NCI-H2227 (cell line): ENCODE results near the gene OTX1.
A peak's percentile ranks its signal among the peaks of the same experiment; 100 is the strongest.
"Not testable (repeated sequence)": the region's sequence is repeated elsewhere in the genome, so short reads cannot be mapped to it uniquely, and the experiment has no call there.

Source experiments
- DNase-seq: peaks from one replicate; lab custom pipeline; 2025; ENCODE audit not compliant: unreplicated experiment; lab: John Stamatoyannopoulos, UW

Gene OTX1

GRCh38 chr2:63058921-63059792, 8.5 kb downstream of the OTX1 start:
- no peak for DNase-seq

DNA sequence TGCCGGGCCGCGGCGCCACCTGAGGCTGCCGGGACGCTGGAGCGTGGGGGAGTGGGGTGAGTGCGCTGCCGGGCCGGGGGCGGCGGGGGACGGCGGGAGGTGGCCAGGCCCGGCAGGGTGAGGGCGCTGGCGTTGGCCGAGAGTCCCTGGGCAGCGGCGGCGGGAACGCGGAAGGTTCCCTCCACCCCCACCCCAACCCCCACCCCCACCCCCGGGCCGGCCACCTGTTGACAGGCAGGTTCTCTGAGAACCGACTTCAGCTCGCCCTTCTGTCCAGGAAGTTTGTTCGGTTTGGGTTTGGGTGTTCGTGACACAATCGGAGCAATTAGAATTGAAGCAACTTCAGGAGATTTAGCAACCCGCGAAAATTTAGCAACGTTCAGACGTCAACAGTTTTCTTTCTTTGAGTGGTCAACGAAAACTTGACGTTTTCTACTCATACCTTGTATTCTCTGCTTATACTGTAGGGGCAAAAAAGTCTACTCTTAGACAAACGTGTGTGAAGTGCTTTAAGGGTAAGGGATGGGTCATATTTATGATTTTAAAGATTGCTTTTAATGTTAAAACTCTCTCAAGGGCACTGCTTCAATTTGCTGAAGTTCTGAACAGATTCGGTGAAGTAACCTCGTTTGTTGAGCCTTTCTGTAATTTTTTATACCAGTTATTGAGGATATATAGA, 9.3 kb downstream of the OTX1 start:
- peak; percentile 9 for DNase-seq

DNA sequence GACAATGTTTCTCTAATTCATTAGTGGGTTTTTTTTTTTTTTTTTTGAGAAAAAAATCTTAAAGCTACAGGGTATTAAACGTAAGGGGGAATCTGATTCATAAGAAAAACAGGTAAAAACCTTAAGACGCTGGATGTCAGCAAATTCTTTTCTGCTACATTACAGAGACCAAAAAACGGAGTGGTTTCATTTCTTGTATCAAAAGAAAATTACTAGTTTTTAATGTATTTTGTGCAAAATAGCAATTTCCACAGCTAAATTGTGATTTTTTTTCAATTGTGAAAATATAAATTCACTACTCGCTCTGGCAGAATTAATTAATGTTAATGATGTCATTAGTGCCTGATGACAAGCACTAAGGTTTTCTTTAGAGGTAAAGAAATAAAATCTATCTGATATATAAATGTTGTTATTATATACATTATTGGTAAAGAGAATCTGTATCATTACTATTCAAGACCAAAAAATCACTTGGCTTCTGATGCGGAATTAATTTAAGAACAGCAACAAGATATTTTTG, 9.9 kb downstream of the OTX1 start:
- DNase-seq = no peak

DNA sequence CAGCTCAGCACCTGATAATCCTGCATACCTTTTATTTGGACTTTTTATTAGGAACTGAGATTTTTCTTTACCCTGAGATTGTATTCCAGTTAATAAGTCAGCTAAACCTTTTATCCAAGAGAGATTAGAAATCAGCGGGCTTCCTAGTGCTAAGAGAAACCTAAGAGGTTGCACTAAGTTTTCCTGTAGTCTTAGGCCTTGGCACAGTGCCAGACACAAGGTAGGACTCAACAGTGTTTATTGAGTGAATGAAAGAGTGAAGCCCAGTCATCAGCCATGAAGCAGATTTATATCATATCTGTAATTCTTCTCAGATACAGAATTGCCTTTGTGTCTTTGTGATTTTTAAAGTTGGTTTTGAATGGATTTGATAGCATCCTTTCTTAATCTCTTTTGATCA, 13.6 kb downstream of the OTX1 start:
- no peak for DNase-seq

- DNase-seq = no peak
Measured at GRCh38 chr2:63064661-63065060, 14.0 kb downstream of the OTX1 start.

DNA sequence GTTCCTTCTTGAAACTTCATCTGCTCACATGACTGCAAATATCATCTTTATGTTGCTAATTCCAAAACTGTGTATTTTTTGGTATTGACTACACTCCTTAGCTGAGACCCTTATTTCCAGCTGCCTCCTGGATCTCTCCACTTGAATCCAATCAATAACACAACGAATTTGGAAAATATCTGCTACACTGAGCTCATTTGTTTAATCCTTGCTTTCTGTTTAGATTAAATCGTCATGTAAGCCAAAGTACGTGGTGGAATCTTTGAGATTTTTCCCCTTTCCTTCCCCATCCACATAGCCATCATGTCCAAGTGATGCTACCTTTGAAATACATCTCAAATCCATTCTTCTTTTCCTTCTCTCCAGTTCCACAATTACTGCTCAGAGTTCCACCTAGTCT, 15.6 kb downstream of the OTX1 start:
- DNase-seq = no peak

GRCh38 chr2:63066838-63067237, 16.2 kb downstream of the OTX1 start:
- no peak for DNase-seq

GRCh38 chr2:63071664-63072063, 21.0 kb downstream of the OTX1 start:
- DNase-seq = no peak

- DNase-seq = no peak
Measured at GRCh38 chr2:63073994-63074393, 23.4 kb downstream of the OTX1 start.

DNA sequence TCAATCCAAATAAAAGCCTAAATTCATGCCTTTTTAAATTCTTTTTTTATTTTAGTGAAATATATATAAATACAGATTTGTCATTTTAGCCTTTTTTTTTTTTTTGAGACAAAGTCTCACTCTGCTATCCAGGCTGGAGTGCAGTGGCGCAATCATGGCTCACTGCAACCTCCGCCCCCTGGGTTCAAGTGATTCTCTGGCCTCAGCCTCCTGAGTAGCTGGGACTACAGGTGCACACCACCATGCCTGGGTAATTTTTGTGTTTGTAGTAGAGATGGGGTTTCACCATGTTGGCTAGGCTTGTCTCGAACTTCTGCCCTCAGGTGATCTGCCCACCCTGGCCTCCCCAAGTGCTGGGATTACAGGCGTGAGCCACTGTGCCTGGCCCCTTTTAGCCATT, 23.8 kb downstream of the OTX1 start:
- not testable (repeated sequence) for DNase-seq

DNA sequence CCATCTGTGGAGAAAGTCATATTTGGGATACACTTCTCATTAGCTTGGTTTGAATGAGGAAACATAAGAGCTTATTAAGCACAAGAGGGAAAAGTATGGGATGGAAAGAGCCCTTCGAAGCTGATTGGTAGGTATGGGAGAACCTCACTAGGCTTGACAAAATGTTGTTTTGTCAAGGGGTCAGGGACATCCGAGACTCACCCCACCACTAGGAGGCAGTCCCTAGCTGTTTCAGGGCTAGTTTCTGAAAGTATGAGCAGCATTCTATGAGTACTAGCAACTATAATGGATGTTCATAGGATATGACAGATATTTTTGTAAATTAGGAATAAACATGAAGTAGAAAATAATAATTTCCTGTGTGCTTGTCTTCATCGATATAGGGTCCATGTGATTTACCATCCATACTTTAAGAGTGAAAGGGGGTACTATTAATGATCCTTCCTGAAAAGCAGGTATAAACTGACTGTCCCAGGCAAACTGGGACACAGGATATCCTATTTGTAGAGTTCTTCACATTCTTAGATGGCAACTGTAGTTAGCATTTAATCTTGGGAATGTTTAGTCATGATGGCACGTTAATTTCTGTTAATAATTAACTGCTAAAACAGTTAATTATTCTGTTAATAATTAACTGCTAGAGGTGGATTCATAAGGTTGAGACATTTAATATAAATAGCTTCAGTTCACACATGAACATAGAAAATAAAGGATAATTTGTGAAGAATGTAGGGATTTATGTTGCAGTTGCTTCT, 28.4 kb downstream of the OTX1 start:
- no peak for DNase-seq

- no peak for DNase-seq
Measured at GRCh38 chr2:63081404-63081803, 30.8 kb downstream of the OTX1 start.

DNA sequence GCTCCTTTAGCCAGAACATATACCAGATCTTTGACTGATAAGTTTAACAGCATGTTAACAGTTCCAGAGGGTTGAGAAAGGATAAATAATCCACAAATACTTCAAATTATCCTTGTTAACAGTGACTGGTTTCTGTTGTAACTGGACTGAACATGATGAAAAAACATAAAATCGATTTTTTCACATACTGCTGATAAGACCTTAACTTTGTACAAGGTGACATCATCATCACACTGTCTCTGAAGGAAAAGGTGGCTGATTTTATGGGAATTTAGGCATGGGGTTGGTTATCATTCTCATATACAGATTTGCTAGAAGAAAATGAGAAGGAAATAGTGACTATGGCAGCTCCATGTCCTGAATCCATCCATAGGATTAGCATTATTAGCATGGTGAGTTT, 36.1 kb downstream of the OTX1 start:
- no peak for DNase-seq

- no peak for DNase-seq
Measured at GRCh38 chr2:63092401-63092800, 41.8 kb downstream of the OTX1 start.

DNA sequence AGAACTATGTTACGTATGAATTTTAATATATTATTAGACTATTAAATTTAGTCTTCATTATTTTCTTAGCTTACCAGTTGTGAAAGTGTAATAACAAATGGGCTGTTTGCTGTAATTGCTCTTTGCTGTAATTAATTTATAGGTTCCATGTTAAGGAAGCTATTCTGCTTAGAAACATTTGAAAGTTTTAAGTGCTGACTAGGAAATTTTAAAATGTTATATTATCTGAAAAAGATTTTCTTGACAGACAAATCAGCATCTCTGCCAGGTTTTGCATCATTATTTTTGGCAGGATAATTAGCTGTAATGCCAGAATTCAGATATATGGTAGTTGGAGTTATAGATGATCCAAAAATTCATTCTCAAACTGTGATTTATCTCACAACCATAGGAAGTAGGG, 42.2 kb downstream of the OTX1 start:
- DNase-seq = no peak

- no peak for DNase-seq
Measured at GRCh38 chr2:63093502-63093901, 42.9 kb downstream of the OTX1 start.

- no peak for DNase-seq
Measured at GRCh38 chr2:63096491-63096890, 45.9 kb downstream of the OTX1 start.

GRCh38 chr2:63099032-63099431, 48.4 kb downstream of the OTX1 start:
- no peak for DNase-seq

DNA sequence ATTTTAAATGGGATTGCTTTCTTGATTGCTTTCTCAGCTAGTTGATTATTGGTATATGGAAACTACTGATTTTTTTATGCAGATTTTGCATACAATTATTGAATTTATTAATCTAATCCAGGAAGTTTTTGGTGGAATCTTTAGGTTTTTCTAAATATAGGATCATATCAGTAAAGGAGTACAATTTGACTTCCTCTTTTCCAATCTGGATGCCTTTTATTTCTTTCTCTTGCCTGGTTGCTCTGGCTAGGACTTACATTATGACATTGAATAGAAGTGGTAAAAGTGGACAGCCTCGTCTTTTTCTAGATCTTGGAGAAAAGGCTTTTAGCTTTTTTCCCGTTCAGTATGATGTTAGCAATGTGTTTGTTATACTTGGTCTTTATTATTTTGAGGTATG, 51.3 kb downstream of the OTX1 start:
- no peak for DNase-seq

GRCh38 chr2:63104482-63104881, 53.9 kb downstream of the OTX1 start:
- no peak for DNase-seq
